T-helper 2 cell (primary cell): ENCODE data around the gene BCL10.

Experiments
- DNase-seq, 5 experiments: peaks; one replicate each; pipeline versions ENCODE4 v3.0.0 to v3.0.0-alpha.2; 2012 to 2022

Gene BCL10

GRCh38 chr1:85219853-85220610 lies 56.4 kb downstream of the BCL10 start:
- no peak for DNase-seq

DNA sequence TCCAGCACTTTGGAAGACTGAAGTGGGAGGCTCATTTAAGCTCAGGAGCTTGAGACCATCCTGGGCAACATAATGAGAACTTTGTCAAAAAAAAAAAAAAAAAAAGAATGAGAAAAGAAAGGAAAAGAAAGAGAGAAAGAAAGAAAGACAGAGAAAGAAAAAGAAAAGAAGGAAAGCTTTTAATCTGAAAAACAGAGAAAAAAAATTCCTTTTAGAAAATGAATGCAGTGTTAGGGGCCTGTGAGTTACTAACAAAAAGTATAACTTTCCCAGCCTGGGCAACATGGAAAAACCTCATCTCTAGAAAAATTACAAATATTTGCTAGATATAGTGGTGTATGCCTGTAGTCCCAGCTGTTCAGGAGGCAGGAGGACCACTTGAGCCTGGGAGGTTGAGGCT lies 59.7 kb downstream of the BCL10 start:
- DNase-seq: no peak
